GM18858 (cell line): ENCODE measurements around the gene VWA7.

ENCODE experiments used
- ATAC-seq: cut with Tn5 transposase; IDR thresholded peaks from one replicate; pipeline ENCODE4 v1.9.1; 2021; ENCODE audit not compliant: unreplicated experiment

The VWA7 gene

GRCh38 chr6:31732029-31732428 is 45.1 kb downstream of the VWA7 start:
- no peak for ATAC-seq

DNA sequence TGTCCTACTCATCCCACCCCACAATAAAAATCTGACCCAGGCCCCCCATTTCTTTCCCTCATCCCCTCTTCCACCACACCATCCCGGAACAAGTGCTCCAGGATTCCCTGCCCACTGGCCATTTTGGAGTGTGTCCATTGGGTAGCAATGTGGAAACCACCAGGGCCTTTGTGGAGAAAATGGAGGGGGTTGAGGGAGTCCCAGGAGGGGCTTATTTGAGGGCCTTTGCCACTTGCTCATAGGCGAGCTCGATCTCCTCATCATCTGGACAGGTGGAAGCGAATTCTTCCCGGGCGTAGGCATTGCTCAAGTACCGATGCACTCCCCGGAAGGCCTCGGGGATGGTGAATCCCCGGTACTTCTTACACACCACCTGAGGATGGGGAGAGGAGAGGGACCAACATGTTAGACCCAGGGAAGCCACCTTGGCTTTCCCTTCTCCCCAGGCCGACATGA is 46.5 kb downstream of the VWA7 start:
- ATAC-seq: no peak

DNA sequence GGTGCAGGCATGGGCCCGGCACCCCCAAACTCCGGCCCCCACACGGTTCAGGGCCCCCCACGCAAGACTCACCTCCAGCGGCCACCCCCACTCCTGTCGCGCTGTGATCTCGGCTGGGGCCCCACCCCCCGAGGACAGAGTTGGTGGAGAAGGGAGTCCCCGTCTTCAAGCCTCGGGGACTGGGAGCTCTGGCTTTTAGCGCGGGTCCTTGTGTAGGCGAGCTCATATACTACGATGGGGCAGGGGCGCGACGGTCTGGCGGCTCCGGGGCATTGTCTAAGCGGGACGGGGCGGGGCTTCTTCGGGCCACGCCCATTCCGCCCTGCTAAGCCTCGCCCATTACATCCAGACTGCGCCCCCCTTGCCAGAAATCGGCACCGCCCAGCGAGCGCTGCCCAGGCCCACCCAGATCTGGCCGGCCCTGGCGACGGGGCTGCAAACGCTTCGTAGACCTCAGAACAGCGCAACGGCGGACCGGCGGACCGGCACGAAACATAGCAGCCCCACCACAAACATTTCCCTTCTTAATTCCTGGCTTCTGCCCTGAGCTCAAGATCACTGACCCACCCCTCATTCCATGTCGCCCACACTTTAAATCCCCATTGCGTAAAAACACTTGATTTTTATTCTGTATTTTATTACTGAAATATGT is 47.0 kb downstream of the VWA7 start:
- ATAC-seq: no peak

DNA sequence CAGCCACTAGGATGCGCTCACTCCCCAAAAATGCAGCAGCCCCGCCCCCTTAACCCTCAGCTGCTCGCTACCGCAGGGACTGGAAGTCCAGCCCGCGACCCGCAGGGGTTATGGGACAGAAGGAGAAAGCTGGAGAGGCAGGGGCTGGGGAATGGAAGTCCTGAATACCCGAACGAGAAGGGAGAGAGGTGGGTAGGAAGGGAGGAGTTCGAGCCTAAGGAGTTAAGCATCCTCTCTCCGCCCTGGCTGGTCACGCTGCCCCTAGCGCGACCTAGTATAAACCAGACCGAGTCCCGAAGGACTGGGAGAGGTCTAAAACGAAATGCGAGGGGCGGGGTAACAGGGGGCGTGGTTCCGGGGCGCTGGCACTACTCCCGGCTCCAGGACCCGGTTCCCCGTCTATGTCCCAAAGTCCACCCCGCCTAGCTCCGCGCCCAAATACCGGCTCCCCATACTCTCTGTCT is 47.6 kb downstream of the VWA7 start:
- no peak for ATAC-seq

GRCh38 chr6:31728767-31729514 is 48.2 kb downstream of the VWA7 start, which contains the start of gene DDAH2:
Gene DDAH2, minus strand, starts transcription at chr6:31729299. Its CDS starts 138 bp downstream, at chr6:31729161.
- ATAC-seq: no peak

- no peak for ATAC-seq
Observed at GRCh38 chr6:31727717-31728671, 49.1 kb downstream of the VWA7 start.

- ATAC-seq: no peak
Observed at GRCh38 chr6:31727034-31727716, 50.0 kb downstream of the VWA7 start.

DNA sequence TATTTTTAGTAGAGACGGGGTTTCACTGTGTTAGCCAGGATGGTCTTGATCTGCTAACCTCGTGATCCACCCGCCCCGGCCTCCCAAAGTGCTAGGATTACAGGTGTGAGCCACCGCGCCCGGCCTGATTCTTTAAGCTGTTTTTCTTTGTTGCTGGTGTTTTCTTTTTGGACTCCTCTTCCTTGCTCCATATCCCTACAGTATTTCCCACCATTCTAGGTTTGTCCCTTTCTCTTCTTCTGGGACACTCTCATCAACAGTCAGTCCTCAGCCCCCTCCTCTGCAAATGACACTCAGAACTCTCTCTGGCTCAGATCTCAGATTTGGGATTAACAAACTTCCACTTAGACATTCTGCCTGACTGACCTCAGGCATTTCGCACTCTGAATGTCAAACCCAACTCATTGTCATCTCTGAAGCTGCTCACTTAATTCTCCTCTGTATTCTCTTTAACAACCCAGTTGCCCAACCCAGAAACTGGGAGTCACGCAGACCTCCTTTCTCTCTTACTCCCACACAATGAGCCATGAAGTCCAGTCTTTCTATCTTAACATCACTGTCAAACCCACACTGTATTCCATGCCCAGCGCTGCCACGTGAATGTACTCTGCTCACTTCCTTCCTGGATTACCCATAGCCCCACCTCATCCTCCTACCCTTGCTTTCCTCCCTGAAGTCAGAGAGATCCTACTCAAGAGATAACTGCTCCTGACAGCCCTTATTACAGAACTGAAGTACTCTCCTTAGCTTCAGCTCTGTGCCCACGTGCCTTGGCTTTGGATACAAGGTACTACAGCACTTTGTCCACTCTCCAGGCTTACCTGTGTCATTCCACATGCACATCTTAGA is 51.4 kb downstream of the VWA7 start:
- no peak for ATAC-seq

DNA sequence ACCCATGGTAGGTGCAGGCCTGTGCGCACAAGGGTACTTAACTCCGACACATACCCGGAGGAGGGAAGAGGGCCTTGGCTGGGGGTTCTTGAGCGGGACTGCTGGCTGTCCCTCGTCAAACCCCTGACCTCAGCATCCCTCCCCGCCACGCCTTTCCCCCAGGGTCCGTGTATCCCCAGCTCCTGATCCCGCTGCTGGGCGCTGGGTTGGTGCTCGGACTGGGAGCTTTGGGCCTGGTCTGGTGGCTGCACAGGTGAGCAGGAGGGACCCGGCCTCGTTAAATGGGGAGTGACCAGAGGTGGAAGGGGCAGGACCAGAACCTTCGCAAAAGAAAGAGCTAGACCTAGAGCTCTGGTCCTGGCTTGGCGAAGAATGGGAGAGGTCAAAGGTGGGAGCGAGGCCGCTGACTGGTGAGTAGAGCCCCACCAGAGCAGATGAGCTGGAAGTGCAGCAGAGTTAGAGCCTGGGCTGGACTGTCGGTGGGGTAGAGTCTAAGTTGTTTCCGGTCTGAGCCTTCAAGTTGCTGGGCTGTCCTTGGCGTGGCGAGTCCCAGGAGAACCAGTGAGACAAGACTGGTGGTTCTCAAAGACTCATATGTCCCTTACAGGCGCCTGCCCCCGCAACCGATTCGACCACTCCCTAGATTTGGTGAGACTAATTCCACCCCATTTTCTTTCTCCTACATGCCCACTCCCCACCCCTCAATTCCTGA is 53.0 kb downstream of the VWA7 start:
- no peak for ATAC-seq

DNA sequence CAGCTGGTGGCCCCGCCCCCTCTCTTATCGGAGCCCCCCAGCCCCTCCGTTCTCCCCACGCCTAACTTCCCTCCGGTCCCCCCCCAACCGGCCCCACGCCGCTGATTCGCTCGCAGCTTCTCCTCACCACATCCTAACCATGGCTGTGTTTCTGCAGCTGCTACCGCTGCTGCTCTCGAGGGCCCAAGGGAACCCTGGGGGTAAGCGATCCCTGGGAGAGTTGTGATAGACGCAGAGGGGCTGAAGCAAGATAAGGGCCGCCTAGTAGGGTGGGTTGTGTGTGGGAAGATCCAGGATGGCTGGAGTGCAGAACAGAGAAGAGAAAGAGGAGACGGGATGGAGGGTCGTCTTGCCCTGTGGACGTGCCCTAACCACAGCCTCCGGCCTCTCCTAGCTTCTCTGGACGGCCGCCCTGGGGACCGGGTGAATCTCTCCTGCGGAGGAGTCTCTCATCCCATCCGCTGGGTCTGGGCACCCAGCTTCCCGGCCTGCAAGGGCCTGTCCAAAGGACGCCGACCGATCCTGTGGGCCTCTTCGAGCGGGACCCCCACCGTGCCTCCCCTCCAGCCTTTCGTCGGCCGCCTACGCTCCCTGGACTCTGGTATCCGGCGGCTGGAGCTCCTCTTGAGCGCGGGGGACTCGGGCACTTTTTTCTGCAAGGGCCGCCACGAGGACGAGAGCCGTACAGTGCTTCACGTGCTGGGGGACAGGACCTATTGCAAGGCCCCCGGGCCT is 53.7 kb downstream of the VWA7 start, which contains the start of gene MPIG6B:
MPIG6B (plus strand) TSS at position 129 of the 735 bp plus-strand sequence; CDS start at position 140, 11 bp downstream.
- no peak for ATAC-seq

DNA sequence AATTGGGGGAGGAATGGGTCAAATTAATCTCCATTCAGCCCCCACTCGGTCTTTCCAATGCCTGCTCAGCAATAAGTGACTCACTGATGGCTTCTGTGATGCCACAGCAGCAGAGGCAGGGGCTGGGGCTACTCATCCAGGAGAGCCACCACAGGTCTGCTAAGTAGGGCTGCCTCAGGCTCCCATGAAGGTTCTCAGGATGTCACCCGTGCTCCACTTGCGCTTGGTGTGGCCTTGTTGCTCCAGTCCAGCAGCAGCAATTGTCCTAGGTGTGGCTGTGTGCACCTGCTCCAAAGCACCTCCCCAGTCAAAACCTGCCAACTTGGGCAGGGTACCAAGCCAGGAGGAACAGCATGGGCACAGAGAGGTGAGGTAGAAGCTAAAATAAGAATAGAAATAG is 55.0 kb downstream of the VWA7 start:
- no peak for ATAC-seq

DNA sequence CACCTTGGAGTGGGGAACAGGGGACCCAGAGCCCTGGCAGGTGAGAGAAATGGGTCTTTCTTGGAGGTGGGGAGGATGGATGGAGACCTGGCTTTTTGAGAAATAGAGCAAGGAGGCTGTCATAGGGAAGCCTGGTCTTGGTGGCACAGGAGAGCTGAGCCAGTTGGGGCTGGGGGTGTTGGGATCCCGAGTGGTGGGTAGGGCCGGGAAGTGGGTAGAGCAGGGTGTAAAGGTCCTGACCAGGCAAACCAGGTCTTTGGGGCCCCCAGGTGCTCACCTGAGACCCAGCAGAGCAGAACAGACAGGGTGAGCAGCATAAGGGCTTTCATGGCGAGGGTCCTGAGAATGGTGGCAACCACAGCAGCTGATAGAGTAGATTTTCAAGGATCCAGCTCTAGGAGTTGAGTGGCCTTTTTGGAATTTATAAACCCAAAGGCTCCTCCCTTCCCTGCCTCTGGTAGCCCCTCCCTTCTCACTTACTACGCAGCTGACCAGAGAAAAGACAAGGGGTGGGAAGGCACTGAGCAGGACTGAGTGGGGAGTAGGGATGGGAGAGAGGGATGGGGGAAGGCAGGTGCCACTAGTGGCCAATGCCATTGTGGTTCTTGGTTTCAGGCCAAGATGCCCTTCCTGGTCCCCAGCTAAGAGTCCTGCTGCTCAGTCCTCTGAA is 55.6 kb downstream of the VWA7 start, which contains the start of gene LY6G6C:
LY6G6C (minus strand) TSS at position 396 of the 670 bp plus-strand sequence; CDS start at position 329, 67 bp downstream.
- ATAC-seq: no peak

GRCh38 chr6:31720196-31720770 is 56.8 kb downstream of the VWA7 start:
- ATAC-seq: no peak

DNA sequence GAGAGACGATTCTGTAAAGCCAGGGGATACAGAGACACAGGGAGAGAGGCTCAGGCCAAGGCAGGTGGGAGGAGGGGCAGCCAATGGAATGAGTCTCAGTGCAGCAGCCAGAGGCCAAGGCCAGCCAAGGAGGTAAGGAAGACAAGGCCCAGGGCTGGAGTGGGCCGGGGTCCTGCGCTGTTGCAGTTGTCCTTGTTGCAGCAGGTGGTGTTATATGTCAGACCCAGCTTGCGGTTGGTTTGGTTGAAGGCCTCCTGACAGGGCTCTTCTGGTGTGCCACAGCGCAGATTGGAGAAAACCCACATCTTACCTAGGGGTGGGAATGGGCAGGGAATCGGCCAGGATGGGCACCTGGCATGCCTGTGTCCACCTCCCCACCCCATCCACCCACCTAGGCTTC is 58.1 kb downstream of the VWA7 start:
- ATAC-seq: no peak

DNA sequence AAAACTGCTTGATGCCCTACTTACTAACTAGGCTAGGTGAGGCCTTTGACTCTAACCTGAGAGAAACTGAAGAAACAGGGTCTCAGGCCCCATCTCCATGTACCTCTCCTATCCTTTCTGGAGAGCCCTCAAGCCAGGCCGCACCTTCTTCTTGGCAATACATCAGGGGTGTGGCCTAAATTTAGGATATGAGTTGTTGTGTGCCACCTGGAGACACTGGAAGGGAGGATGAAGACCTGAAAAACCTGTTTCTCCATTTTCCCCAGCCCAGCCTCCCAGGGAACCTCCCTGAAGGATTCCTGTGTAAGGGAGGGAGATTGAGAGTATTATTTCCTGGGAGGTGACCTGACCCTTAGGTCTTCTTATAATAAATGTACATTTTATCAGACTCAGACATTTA is 58.9 kb downstream of the VWA7 start:
- ATAC-seq: no peak

DNA sequence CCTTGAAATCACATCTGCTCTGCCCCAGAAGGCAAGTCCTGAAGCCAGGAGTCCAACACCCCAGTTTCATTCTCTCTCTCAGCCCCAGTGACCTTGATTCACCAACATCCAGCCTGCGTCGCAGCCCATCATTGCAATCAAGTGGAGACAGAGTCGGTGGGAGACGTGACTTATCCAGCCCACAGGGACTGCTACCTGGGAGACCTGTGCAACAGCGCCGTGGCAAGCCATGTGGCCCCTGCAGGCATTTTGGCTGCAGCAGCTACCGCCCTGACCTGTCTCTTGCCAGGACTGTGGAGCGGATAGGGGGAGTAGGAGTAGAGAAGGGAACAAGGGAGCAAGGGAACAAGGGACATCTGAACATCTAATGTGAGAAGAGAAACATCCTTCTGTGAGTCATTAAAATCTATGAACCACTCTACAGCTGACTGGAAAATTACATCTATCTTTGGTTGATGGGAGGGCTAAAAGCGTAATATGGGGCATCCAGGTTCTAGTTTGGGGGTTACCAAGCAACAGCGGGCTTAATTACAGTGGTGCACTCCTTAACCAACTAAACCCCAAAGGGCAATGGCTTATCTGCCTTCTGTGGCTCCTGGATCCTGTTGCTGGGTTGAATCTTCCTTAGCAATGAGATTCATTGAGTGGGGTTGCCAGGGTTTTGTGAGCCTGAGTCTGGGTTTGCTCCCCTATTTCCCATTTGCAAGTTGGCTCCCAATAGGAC is 59.5 kb downstream of the VWA7 start:
- no peak for ATAC-seq
